HEK293T (cell line): ENCODE measurements around the gene SLC35G3.
"Not testable (repeated sequence)": the region's sequence is repeated elsewhere in the genome, so short reads cannot be mapped to it uniquely, and the experiment has no call there.

Source experiments
- CTCF ChIA-PET: fragments of 350-600 bp; formaldehyde crosslinking; extraction: SDS; loops from one replicate; lab custom pipeline; 2021; ENCODE audit warnings: antibody characterized with exemption, inconsistent platforms; lab: Yijun Ruan, JAX
- POLR2A ChIA-PET: fragments of 350-600 bp; formaldehyde crosslinking; extraction: SDS; loops from one replicate; lab custom pipeline; 2020; ENCODE audit warnings: antibody characterized with exemption, inconsistent platforms; lab: Yijun Ruan, JAX
- DNase-seq: peaks from one replicate; pipeline ENCODE4 v3.0.0; 2012; ENCODE audit warnings: mixed read lengths; ENCODE audit errors: extremely low spot score
- ARNT ChIP-seq: fragments of 450-650 bp; IDR thresholded peaks from 2 replicates; pipeline ENCODE4 v1.6.1; 2017; ENCODE audit warnings: mild to moderate bottlenecking
- BHLHE40 ChIP-seq: fragments of 450-650 bp; IDR thresholded peaks from 2 replicates; pipeline ENCODE4 v1.6.1; 2016; ENCODE audit warnings: mild to moderate bottlenecking, moderate library complexity, borderline replicate concordance
- CTBP1 ChIP-seq: fragments of 450-650 bp; IDR thresholded peaks from 2 replicates; pipeline ENCODE4 v1.6.1; 2016; ENCODE audit warnings: borderline replicate concordance
- ELF4 ChIP-seq: fragments of 450-650 bp; IDR thresholded peaks from 2 replicates; pipeline ENCODE4 v1.6.1; 2017; ENCODE audit warnings: antibody characterized with exemption
- FOXA1 ChIP-seq: fragments of 450-650 bp; IDR thresholded peaks from 2 replicates; pipeline ENCODE4 v1.6.1; 2016; ENCODE audit warnings: mild to moderate bottlenecking
- FOXK2 ChIP-seq: fragments of 450-650 bp; IDR thresholded peaks from 2 replicates; pipeline ENCODE4 v1.6.1; 2016; ENCODE audit warnings: mild to moderate bottlenecking
- FOXM1 ChIP-seq: fragments of 450-650 bp; IDR thresholded peaks from 2 replicates; pipeline ENCODE4 v1.6.1; 2017; ENCODE audit warnings: mild to moderate bottlenecking, borderline replicate concordance
- HDGF ChIP-seq: fragments of 450-650 bp; IDR thresholded peaks from 2 replicates; pipeline ENCODE4 v1.6.1; 2017; ENCODE audit warnings: antibody characterized with exemption, borderline replicate concordance
- L3MBTL2 ChIP-seq: fragments of 450-650 bp; conservative IDR thresholded peaks from 2 replicates; pipeline ENCODE4 v1.6.1; 2016; ENCODE audit warnings: mild to moderate bottlenecking
- LEF1 ChIP-seq: fragments of 450-650 bp; IDR thresholded peaks from 2 replicates; pipeline ENCODE4 v1.6.1; 2017; ENCODE audit warnings: mild to moderate bottlenecking, borderline replicate concordance
- NFRKB ChIP-seq: fragments of 450-650 bp; IDR thresholded peaks from 2 replicates; pipeline ENCODE4 v1.6.1; 2016; ENCODE audit warnings: mild to moderate bottlenecking, moderate library complexity
- PKNOX1 ChIP-seq: fragments of 450-650 bp; IDR thresholded peaks from 2 replicates; pipeline ENCODE4 v1.6.1; 2016
- SP1 ChIP-seq: fragments of 450-650 bp; IDR thresholded peaks from 2 replicates; pipeline ENCODE4 v1.6.1; 2017
- SUZ12 ChIP-seq: fragments of 450-650 bp; IDR thresholded peaks from 2 replicates; pipeline ENCODE4 v1.6.1; 2016; ENCODE audit warnings: mild to moderate bottlenecking
- TARDBP ChIP-seq: fragments of 450-650 bp; IDR thresholded peaks from 2 replicates; pipeline ENCODE4 v1.6.1; 2016
- ZNF384 ChIP-seq: fragments of 450-650 bp; IDR thresholded peaks from 2 replicates; pipeline ENCODE4 v1.6.1; 2016

Gene SLC35G3

GRCh38 chr17:35194001-35194400, at the start of gene SLC35G3:
TSS of gene SLC35G3 (minus strand) at chr17:35194393. CDS start at chr17:35194307, 86 bp downstream.
- CTCF ChIA-PET, DNase-seq, POLR2A ChIA-PET: not testable (repeated sequence)

- ChIA-PET POLR2A (interaction anchor here (0.6 to 2.6 kb wide), 7 partner anchors 8 to 335 kb away, joined by 3 to 10 read pairs (median 6); partner anchors contain the start of genes PEX12 and SLFN11), CTCF (no interaction called here)
- peak; percentile 63 for TF ChIP-seq L3MBTL2
- peak; percentile 58; the same call in 1 of the 2 replicates for TF ChIP-seq PKNOX1
- TF ChIP-seq ELF4, result no peak
- TF ChIP-seq ZNF384, result no peak
- no peak for TF ChIP-seq SP1
- TF ChIP-seq TARDBP, result no peak
- TF ChIP-seq HDGF, result no peak
- peak; percentile 15 for DNase-seq
Measured at GRCh38 chr17:35243561-35244340, 49.6 kb upstream of the SLC35G3 start.

- ChIA-PET POLR2A (interaction anchor here (0.6 to 2.6 kb wide), 10 partner anchors 9 to 336 kb away, joined by 3 to 10 read pairs (median 4); partner anchors contain the start of genes PEX12, SLFN11 and SLFN12L), CTCF (interaction anchor here (0.5 to 0.6 kb wide), 2 partner anchors 14 to 21 kb away, joined by 4 to 8 read pairs; no protein-coding TSS in a partner anchor)
- peak; percentile 82 for DNase-seq
- TF ChIP-seq L3MBTL2 (no peak), PKNOX1 (peak; percentile 98), ARNT (no peak)
Measured at GRCh38 chr17:35242805-35243560, 48.8 kb upstream of the SLC35G3 start, which contains the start of gene SLFN5. TSS of gene SLFN5 (plus strand) at chr17:35243072. CDS start at chr17:35258691, 15,619 bp downstream.

- no peak for TF ChIP-seq NFRKB
- TF ChIP-seq ZNF384, result no peak
- TF ChIP-seq PKNOX1, result no peak
- no peak for TF ChIP-seq FOXA1
- no peak for TF ChIP-seq TARDBP
- no peak for TF ChIP-seq BHLHE40
- TF ChIP-seq HDGF, result no peak
- TF ChIP-seq ARNT, result no peak
- POLR2A ChIA-PET, result interaction anchor here (0.6 to 2.6 kb wide), 7 partner anchors 9 to 337 kb away, joined by 3 to 10 read pairs (median 6); partner anchors contain the start of genes PEX12 and SLFN11
- CTCF ChIA-PET, result no interaction called here
- peak; percentile 54 for DNase-seq
Measured at GRCh38 chr17:35242158-35242804, 48.1 kb upstream of the SLC35G3 start.

GRCh38 chr17:35241520-35241919, 47.3 kb upstream of the SLC35G3 start:
- ChIA-PET POLR2A (interaction anchor here (1.3 to 2.6 kb wide), 2 partner anchors 16 to 19 kb away, joined by 3 to 9 read pairs; no protein-coding TSS in a partner anchor), CTCF (no interaction called here)
- TF ChIP-seq BHLHE40 (no peak), FOXA1 (no peak), ARNT (no peak), FOXM1 (no peak)
- DNase-seq, result no peak

- TF ChIP-seq FOXK2, result no peak
- no peak for TF ChIP-seq PKNOX1
- no peak for TF ChIP-seq FOXM1
- TF ChIP-seq HDGF, result no peak
- no peak for TF ChIP-seq NFRKB
- TF ChIP-seq ELF4, result no peak
- TF ChIP-seq BHLHE40, result no peak
- TF ChIP-seq LEF1, result no peak
- no peak for TF ChIP-seq SP1
- TF ChIP-seq CTBP1, result no peak
- no peak for TF ChIP-seq ZNF384
- TF ChIP-seq TARDBP, result no peak
- TF ChIP-seq SUZ12, result no peak
- no peak for TF ChIP-seq ARNT
- TF ChIP-seq L3MBTL2, result no peak
- TF ChIP-seq FOXA1, result no peak
Measured at GRCh38 chr17:35240861-35241260, 46.7 kb upstream of the SLC35G3 start.

More at GRCh38 chr17:35240861-35241260, 46.7 kb upstream of the SLC35G3 start:
- POLR2A ChIA-PET, result interaction anchor here (1.3 to 2.6 kb wide), 2 partner anchors 16 to 19 kb away, joined by 3 to 9 read pairs; no protein-coding TSS in a partner anchor
- no peak for DNase-seq
- CTCF ChIA-PET, result no interaction called here
